GM12873 (cell line): Measurements from ENCODE around the gene SWSAP1.

ENCODE experiments used
- CTCF ChIP-seq: IDR thresholded peaks from 2 replicates; pipeline ENCODE4 v1.5.1; 2012; ENCODE audit warnings: low read depth, mild to moderate bottlenecking, moderate library complexity, low read length, control low read depth; ENCODE audit not compliant: insufficient read depth; ENCODE audit errors: missing control alignments

The SWSAP1 gene

DNA sequence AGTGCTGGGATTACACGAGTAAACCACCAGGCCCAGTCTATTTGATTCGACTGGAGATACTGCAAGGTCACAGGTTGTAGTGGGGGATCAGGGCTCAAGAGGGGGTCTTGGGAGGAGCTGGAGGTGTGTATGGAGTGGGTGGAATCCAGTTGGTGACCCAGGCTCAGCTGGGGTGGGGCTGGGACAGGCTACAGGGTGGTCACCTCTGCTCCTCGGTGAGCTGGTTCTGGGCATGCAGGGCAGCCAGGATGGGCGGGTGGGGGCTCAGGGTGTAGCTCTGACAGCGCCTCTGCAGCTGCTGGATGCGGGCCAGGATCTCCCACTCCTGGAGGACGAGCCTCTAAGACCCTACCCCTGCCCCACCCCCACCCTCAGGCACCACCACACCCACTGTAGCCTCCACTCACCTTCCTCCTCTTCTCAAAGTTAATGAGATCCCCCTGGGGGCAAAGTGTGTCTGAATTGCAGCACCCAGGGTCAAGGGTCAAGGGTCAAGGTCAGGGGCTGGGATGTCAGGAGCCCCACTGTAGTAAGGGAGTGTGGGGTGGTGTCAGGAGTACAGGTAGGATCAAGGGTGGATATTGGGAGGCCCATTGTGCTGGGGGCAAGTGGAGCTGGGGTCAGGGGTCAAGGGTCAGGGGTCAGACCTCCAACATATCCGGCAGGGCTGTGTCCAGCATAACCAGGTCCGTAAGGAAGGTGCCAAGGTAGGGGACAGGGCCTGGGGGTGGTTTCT is 27.5 kb downstream of the SWSAP1 start:
- TF ChIP-seq CTCF, result no peak

DNA sequence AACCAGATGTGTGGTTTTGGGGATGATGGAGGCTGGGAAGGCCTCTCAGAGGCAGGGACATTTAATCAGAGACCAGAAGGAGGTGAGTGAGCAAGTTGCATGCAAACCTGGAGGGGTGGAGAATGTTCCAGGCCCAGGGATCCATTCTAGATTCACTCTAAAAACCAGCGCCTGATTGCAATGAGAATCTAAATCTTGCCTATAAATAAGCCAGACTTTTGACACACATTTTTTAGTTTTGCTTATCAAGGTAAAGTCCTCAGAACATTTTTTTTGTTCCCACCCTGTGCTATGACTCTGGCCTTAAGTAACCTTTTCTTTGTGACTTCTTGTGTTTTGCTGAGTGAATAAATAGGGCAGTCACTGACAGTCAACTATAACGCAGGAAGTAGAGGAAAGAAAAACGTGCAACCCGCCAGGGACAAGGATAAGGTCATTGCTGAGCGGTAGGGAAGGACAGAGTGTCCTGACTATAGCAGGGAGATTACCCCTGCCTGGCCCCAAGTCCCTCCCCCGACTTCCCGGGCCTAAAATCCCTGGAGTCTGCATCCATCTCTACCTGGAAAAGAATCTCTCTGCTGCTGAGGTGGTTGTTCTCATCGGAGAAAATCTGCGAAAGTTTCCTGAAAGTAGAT is 30.2 kb downstream of the SWSAP1 start:
- TF ChIP-seq CTCF, result no peak

DNA sequence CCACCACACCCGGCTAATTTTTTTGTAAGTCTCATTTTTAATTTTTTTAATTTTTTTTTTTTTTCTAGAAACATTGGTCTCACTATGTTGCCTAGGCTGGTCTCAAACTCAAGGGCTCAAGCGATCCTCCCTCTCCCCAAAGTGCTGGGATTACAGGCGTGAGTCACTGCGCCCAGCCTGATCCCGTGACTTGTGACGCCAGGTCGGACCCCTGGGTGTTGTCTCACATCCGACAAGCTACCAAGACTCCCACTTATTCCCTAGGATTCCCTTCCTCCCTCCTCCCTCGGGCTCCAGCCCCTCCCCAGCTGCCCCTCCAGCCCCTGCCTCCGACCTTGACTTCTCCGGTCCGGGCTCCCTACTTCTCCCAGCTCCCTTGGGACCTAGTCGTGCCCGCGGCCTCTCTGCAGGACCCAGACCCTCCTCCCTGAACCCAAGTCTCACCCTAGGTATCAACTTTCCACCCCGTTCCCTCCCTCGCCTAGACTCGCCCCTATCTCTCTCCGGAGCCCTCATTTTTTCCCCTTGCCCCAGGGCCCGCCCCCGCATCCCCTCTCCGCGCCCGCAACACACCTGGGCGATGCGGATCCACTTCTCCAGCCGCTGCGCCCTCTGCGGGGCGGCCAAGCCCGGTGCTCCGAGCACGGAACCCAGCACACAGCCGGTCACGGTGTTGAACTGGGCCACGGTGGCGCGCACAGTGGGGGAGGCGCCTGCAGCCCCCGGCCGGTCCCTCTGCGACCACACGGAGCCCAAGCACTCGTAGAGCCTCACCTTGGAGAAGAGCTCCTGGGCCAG is 31.6 kb downstream of the SWSAP1 start:
- peak; percentile 9 for TF ChIP-seq CTCF

- TF ChIP-seq CTCF, result no peak
Measured at GRCh38 chr19:11408591-11408990, 34.1 kb downstream of the SWSAP1 start.

- no peak for TF ChIP-seq CTCF
Measured at GRCh38 chr19:11410682-11411081, 36.2 kb downstream of the SWSAP1 start.

GRCh38 chr19:11414544-11414943 is 40.1 kb downstream of the SWSAP1 start:
- no peak for TF ChIP-seq CTCF

DNA sequence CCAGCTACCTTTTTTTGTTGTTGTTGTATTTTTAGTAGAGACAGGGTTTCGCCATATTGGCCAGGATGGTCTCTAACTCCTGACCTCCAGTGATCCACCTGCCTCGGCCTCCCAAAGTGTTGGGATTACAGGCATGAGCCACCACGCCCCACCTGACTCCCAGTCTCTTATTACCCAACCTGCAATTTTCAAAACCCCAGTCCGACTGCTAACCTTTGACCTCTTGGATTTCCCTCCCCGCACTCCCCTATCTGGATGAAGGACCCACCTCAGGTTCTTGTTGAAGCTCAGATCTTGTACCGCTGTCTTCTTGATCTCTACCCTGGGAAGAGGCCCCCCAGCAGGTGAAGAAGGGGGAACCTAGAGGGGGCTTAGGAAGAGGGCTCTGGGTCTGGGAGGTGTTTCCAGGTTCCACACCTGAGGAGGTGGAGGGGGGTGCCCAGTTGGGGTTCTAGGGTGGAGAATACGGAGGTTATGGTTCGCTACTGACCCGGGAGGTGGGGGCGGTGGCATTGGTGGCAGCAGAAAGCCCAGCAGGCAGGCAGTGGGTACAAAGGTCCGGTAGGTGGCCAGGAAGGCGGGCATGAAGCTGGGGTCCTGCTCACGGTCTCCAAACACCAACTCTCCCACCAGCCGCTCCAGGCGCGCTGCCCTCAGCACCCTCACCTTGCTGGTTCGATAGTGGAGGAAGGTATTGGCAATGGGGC is 42.0 kb downstream of the SWSAP1 start:
- TF ChIP-seq CTCF, result no peak
